Measurements from ENCODE around the gene PRPS1. TPM values are rescaled to one million over a fixed set of nuclear protein-coding genes. Genes with fewer than 3 reads are reported as not detected.

The PRPS1 gene
- total and polyA plus RNA-seq, 3 experiments from 2014 or later: 49.7 to 113 (median 110) TPM

DNA sequence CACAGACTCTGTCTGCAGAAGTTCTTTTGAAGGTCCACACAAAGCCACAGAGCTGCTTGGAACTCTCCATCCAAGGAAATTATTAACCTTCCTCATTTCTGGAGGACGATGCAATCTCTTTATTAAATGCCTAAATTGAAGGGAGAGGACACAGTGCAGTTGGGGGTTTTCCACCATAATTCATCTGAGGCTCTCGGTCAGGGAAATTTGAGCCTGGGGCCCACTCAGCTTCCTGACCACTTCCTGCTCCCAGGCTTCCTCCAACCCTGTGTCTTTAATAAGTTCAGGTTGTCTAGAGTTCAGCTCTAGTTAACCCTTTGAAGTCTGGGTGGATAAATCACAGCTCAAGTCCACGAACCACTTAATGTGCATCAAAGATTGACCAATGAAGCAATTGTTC, 58.5 kb downstream of the PRPS1 start:
- Mint-ChIP-seq H3K27ac (peak overlapping the region in 4 of 8 donors; percentile 12 to 82 (median 30)), H3K36me3 (no peaks in the 10 kb centered on the region), H3K4me3 (no peak overlapping the region), H3K4me1 (peaks cover 24 to 46% (median 29%) of the 10 kb centered on the region in 3 donors), H3K9me3 (no peaks in the 10 kb centered on the region), H3K27me3 (peaks cover 0 to 8% of the 10 kb centered on the region in 2 donors)
- H3K27ac ChIP-seq (ENCODE audit: low read depth, low read length): no peak overlapping the region
- no peak overlapping the region for H3K4me3 ChIP-seq (ENCODE audit: low read length)
- ChIA-PET POLR2A (interaction anchor here (1.0 kb wide), 1 partner anchor 11 kb away, joined by 3 read pairs; no protein-coding TSS in a partner anchor), CTCF (interaction anchor here (1.1 kb wide), 1 partner anchor 8 kb away, joined by 3 read pairs; no protein-coding TSS in a partner anchor)
- H3K9me3 ChIP-seq (ENCODE audit: low read length): no peaks in the 10 kb centered on the region
- H3K36me3 ChIP-seq (ENCODE audit: insufficient read depth, low read length): no peaks in the 10 kb centered on the region
- DNase-seq: no peak
- no peaks in the 10 kb centered on the region for H3K27me3 ChIP-seq (ENCODE audit: insufficient read depth, low read length, poor library complexity, severe bottlenecking)
- H3K4me1 ChIP-seq (ENCODE audit: insufficient read depth, low read length): peaks cover 12% of the 10 kb centered on the region

DNA sequence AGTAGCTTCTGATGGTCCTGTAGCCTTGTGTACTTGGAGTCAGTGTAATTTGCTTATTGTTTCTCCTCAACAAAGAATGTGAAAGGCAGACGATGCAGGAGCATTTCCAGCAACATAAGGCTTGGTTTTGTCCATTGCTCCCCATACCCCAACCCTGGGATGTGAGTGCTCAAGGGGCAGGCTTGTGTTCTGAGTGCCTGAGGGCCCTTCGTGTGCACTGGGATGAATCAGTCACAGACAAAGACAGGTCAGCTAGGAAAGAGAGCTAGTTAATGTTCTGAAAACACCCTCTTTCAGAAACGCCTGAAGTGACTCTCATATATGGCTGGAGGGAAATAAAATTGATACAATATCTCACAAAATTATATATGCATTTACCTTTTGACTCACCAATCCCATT, 59.1 kb downstream of the PRPS1 start:
- H3K27ac Mint-ChIP-seq: no peak overlapping the region
- no peak overlapping the region for H3K4me3 ChIP-seq (ENCODE audit: low read length)
- H3K36me3 ChIP-seq (ENCODE audit: insufficient read depth, low read length): no peaks in the 10 kb centered on the region
- peaks cover 0 to 7% of the 10 kb centered on the region in 2 donors for H3K27me3 Mint-ChIP-seq
- no peak overlapping the region for H3K27ac ChIP-seq (ENCODE audit: low read depth, low read length)
- no peak overlapping the region for H3K4me3 Mint-ChIP-seq
- peaks cover 20 to 42% (median 24%) of the 10 kb centered on the region in 3 donors for H3K4me1 Mint-ChIP-seq
- CTCF ChIA-PET: interaction anchor here (1.1 kb wide), 1 partner anchor 9 kb away, joined by 3 read pairs; no protein-coding TSS in a partner anchor
- POLR2A ChIA-PET: no interaction called here
- no peaks in the 10 kb centered on the region for H3K36me3 Mint-ChIP-seq
- H3K4me1 ChIP-seq (ENCODE audit: insufficient read depth, low read length): peaks cover 12% of the 10 kb centered on the region
- H3K27me3 ChIP-seq (ENCODE audit: insufficient read depth, low read length, poor library complexity, severe bottlenecking): no peaks in the 10 kb centered on the region
- DNase-seq: no peak
- H3K9me3 Mint-ChIP-seq: no peaks in the 10 kb centered on the region
- no peaks in the 10 kb centered on the region for H3K9me3 ChIP-seq (ENCODE audit: low read length)

DNA sequence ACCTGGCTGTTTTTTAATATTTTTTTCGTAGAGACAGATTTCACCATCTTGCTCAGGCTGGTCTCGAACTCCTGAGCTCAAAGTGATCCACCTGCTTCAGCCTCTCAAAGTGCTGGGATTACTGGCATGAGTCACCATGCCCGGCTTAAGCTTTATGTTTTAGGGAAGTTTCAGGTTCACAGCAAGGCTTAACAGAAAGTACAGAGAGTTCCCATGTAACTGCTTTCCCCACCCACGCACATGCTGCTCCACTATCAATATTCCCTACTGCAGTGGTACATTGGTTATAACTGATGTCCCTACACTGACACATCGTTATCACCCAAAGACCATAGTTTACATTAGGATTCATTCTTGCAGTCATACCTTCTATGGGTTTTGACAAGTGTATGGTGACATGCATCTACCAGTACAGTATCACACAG, 62.7 kb downstream of the PRPS1 start:
- CTCF ChIA-PET: no interaction called here
- peaks cover 0 to 7% of the 10 kb centered on the region in 2 donors for H3K27me3 Mint-ChIP-seq

DNA sequence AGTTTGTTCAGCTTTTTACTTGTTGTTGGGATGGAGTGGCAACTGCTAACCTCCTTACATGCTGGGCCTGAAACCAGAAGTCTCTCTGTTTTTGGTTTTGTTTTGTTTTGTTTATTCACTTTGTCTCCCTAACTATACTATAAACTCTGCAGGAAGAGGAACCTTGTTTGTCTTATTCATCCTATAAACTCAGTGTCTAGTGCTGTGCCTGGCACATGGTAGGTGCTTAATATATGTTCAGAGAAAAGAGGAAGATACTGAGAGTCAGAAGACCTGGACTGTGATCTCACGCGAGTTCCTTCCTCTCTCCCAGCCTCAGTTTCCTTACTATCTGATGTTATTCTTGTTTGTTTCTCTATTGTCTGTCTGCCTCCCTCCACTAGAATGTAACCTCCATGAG, 71.3 kb downstream of the PRPS1 start:
- H3K27me3 Mint-ChIP-seq: peaks cover 0 to 22% of the 10 kb centered on the region in 2 donors
- ChIA-PET CTCF (no interaction called here), POLR2A (no interaction called here)
- H3K4me1 ChIP-seq (ENCODE audit: insufficient read depth, low read length): peaks cover 6% of the 10 kb centered on the region
- peaks cover 16 to 24% (median 23%) of the 10 kb centered on the region in 3 donors for H3K4me1 Mint-ChIP-seq
- no peak for DNase-seq
- H3K9me3 Mint-ChIP-seq: peaks cover 0 to 2% (median 0%) of the 10 kb centered on the region in 5 donors
- H3K27ac ChIP-seq (ENCODE audit: low read depth, low read length): no peak overlapping the region
- H3K4me3 ChIP-seq (ENCODE audit: low read length): no peak overlapping the region
- no peaks in the 10 kb centered on the region for H3K36me3 ChIP-seq (ENCODE audit: insufficient read depth, low read length)
- no peaks in the 10 kb centered on the region for H3K27me3 ChIP-seq (ENCODE audit: insufficient read depth, low read length, poor library complexity, severe bottlenecking)
- peak overlapping the region in 1 of 8 donors; percentile 49 for H3K27ac Mint-ChIP-seq
- H3K9me3 ChIP-seq (ENCODE audit: low read length): no peaks in the 10 kb centered on the region
- H3K4me3 Mint-ChIP-seq: no peak overlapping the region
- peaks cover 0 to 1% (median 0%) of the 10 kb centered on the region in 3 donors for H3K36me3 Mint-ChIP-seq

More for the DNA sequence above, 62.7 kb downstream of the PRPS1 start:
- Histone ChIP-seq H3K27ac (ENCODE audit: low read depth, low read length) (no peak overlapping the region), H3K4me1 (ENCODE audit: insufficient read depth, low read length) (no peaks in the 10 kb centered on the region), H3K27me3 (ENCODE audit: insufficient read depth, low read length, poor library complexity, severe bottlenecking) (no peaks in the 10 kb centered on the region), H3K36me3 (ENCODE audit: insufficient read depth, low read length) (no peaks in the 10 kb centered on the region), H3K4me3 (ENCODE audit: low read length) (no peak overlapping the region), H3K9me3 (ENCODE audit: low read length) (no peaks in the 10 kb centered on the region)
- Mint-ChIP-seq H3K27ac (no peak overlapping the region), H3K36me3 (no peaks in the 10 kb centered on the region), H3K9me3 (no peaks in the 10 kb centered on the region), H3K4me3 (no peak overlapping the region), H3K4me1 (peaks cover 7 to 19% (median 10%) of the 10 kb centered on the region in 3 donors)
- DNase-seq: no peak
- POLR2A ChIA-PET: no interaction called here

DNA sequence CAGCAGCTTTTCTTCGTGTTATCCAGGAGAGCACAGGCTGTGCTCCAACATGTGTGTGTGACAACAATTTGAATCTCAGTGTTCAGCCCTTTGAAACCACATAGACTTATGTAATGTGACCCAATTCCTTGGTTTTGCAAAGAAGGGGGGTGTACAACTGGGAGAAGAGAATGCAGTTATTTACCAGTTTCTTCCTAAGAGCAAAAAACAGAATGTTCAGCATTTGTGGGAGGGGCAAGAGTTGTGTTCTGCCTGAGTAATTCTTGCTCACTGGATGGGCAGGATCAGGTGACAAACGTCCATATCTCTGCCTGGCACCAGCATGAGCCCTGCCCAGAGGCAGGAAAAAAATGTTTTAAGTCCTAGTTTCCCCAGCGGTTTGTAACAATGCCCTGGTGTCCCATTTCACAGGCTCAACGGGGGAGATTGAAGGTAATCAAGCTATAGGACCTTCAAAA, 72.0 kb downstream of the PRPS1 start:
- POLR2A ChIA-PET: no interaction called here
- H3K27me3 ChIP-seq (ENCODE audit: insufficient read depth, low read length, poor library complexity, severe bottlenecking): no peaks in the 10 kb centered on the region
- H3K9me3 Mint-ChIP-seq: peaks cover 0 to 2% (median 0%) of the 10 kb centered on the region in 5 donors
- H3K27ac ChIP-seq (ENCODE audit: low read depth, low read length): no peak overlapping the region
- CTCF ChIA-PET: no interaction called here
- peaks cover 0 to 1% (median 0%) of the 10 kb centered on the region in 3 donors for H3K36me3 Mint-ChIP-seq
- H3K9me3 ChIP-seq (ENCODE audit: low read length): no peaks in the 10 kb centered on the region
- H3K27me3 Mint-ChIP-seq: peaks cover 0 to 22% of the 10 kb centered on the region in 2 donors
- no peak overlapping the region for H3K4me3 Mint-ChIP-seq
- DNase-seq: no peak
- peak overlapping the region in 2 of 8 donors; percentile 3 to 61 for H3K27ac Mint-ChIP-seq
- peaks cover 6% of the 10 kb centered on the region for H3K4me1 ChIP-seq (ENCODE audit: insufficient read depth, low read length)
- no peaks in the 10 kb centered on the region for H3K36me3 ChIP-seq (ENCODE audit: insufficient read depth, low read length)
- no peak overlapping the region for H3K4me3 ChIP-seq (ENCODE audit: low read length)
- H3K4me1 Mint-ChIP-seq: peaks cover 16 to 24% (median 23%) of the 10 kb centered on the region in 3 donors

Other genes starting within 250 kb of the PRPS1 start
- under 1 TPM; 0.22 to 0.24 TPM for gene FRMPD3, start 178.9 kb upstream of the PRPS1 start, total RNA-seq
- gene FRMPD3, start 178.9 kb upstream of the PRPS1 start, polyA plus RNA-seq: 0.21 TPM
- gene TSC22D3, start 147.3 kb downstream of the PRPS1 start, total RNA-seq: 10 to 100 TPM; 45.0 to 47.3 TPM
- gene TSC22D3, start 147.3 kb downstream of the PRPS1 start, polyA plus RNA-seq: 790 TPM
- gene NCBP2L, start 149.2 kb downstream of the PRPS1 start, total RNA-seq: not detected
- gene NCBP2L, start 149.2 kb downstream of the PRPS1 start, polyA plus RNA-seq: 0.24 TPM
- gene MID2, start 197.4 kb downstream of the PRPS1 start, total RNA-seq: 10 to 100 TPM; 10.6 to 13.3 TPM
- 6.8 TPM for gene MID2, start 197.4 kb downstream of the PRPS1 start, polyA plus RNA-seq